ENCODE measurements around the gene CYP2C9. TPM values are rescaled to one million over a fixed set of nuclear protein-coding genes. Genes with fewer than 3 reads are reported as not detected.

The CYP2C9 gene
- total RNA-seq: not detected

DNA sequence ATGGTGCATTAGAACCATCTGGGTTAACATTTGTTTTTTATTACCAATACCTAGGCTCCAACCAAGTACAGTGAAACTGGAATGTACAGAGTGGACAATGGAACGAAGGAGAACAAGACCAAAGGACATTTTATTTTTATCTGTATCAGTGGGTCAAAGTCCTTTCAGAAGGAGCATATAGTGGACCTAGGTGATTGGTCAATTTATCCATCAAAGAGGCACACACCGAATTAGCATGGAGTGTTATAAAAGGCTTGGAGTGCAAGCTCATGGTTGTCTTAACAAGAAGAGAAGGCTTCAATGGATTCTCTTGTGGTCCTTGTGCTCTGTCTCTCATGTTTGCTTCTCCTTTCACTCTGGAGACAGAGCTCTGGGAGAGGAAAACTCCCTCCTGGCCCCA lies at the start of gene CYP2C9:
TSS of gene CYP2C9 (plus strand) at position 276 of the 400 bp plus-strand sequence. CDS start at position 301, 25 bp downstream.

Other genes starting within 250 kb of the CYP2C9 start
- under 1 TPM in 1 of 2 experiments, not detected in 1; 0.07 TPM for gene CYP2C19, start 176.0 kb upstream of the CYP2C9 start, total RNA-seq
- not detected for gene CYP2C8, start 130.8 kb downstream of the CYP2C9 start, total RNA-seq